Stimulated activated naive CD4-positive, alpha-beta T cell treated with Interleukin-2 at 50 U/mL for 16 hours (primary cell): ENCODE measurements around the gene ABCG2.

Experiments used
- DNase-seq: peaks from one replicate; lab custom pipeline; 2025; lab: John Stamatoyannopoulos, UW

The ABCG2 gene

GRCh38 chr4:88158489-88159228, at the start of gene ABCG2:
Gene ABCG2 (minus strand): TSS chr4:88158639. CDS start chr4:88139995, 18,644 bp downstream.
- peak; percentile 50 for DNase-seq

GRCh38 chr4:88208156-88208555, 49.7 kb upstream of the ABCG2 start:
- no peak for DNase-seq

- no peak for DNase-seq
Observed at GRCh38 chr4:88207171-88207570, 48.7 kb upstream of the ABCG2 start.

- no peak for DNase-seq
Observed at GRCh38 chr4:88204882-88205281, 46.4 kb upstream of the ABCG2 start.

- DNase-seq: no peak
Observed at GRCh38 chr4:88202443-88202842, 44.0 kb upstream of the ABCG2 start.

- no peak for DNase-seq
Observed at GRCh38 chr4:88200186-88200585, 41.7 kb upstream of the ABCG2 start.

GRCh38 chr4:88196523-88197185, 38.2 kb upstream of the ABCG2 start:
- no peak for DNase-seq

GRCh38 chr4:88196013-88196365, 37.5 kb upstream of the ABCG2 start:
- DNase-seq: no peak

- no peak for DNase-seq
Observed at GRCh38 chr4:88195328-88196012, 37.0 kb upstream of the ABCG2 start.

GRCh38 chr4:88191404-88191803, 33.0 kb upstream of the ABCG2 start:
- no peak for DNase-seq

GRCh38 chr4:88189881-88190585, 31.6 kb upstream of the ABCG2 start:
- no peak for DNase-seq

GRCh38 chr4:88189418-88189738, 30.9 kb upstream of the ABCG2 start:
- no peak for DNase-seq

- no peak for DNase-seq
Observed at GRCh38 chr4:88188738-88189417, 30.4 kb upstream of the ABCG2 start.

- no peak for DNase-seq
Observed at GRCh38 chr4:88187766-88188165, 29.3 kb upstream of the ABCG2 start.

GRCh38 chr4:88185906-88186305, 27.5 kb upstream of the ABCG2 start:
- no peak for DNase-seq

- no peak for DNase-seq
Observed at GRCh38 chr4:88179261-88179660, 20.8 kb upstream of the ABCG2 start.

- no peak for DNase-seq
Observed at GRCh38 chr4:88178626-88179231, 20.3 kb upstream of the ABCG2 start.

- no peak for DNase-seq
Observed at GRCh38 chr4:88177983-88178625, 19.7 kb upstream of the ABCG2 start.

GRCh38 chr4:88172987-88173386, 14.5 kb upstream of the ABCG2 start:
- DNase-seq: no peak

GRCh38 chr4:88171206-88171605, 12.8 kb upstream of the ABCG2 start:
- no peak for DNase-seq

- DNase-seq: no peak
Observed at GRCh38 chr4:88169298-88169697, 10.9 kb upstream of the ABCG2 start.
